ENCODE measurements around the gene PDCD10. TPM values are rescaled to one million over a fixed set of nuclear protein-coding genes. Genes with fewer than 3 reads are reported as not detected.

The PDCD10 gene
- total RNA-seq, 4 donors from 2014 or later, result 53.9 to 99.9 (median 78.8) TPM

DNA sequence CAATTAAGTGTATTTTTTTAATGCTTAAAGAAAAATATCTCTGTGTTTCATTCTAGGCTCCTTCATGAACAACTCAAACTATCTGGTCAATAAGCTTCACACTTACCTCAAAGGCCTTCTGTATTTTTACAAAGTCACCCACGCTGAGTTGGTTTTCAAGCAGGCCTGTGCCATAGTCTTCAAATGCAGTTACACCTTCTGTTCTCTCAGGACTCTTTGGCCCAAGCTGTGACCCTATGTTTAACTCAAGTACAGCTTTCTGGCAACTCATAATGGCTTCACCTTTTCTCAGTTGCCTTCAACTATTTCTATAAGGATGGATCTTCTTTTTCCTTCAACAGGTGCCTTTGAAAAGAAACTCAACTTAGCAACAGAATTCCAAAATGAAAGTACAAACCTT is 81.5 kb downstream of the PDCD10 start:
- no peak overlapping the region for H3K4me3 ChIP-seq
- TF ChIP-seq, protein P1, sequence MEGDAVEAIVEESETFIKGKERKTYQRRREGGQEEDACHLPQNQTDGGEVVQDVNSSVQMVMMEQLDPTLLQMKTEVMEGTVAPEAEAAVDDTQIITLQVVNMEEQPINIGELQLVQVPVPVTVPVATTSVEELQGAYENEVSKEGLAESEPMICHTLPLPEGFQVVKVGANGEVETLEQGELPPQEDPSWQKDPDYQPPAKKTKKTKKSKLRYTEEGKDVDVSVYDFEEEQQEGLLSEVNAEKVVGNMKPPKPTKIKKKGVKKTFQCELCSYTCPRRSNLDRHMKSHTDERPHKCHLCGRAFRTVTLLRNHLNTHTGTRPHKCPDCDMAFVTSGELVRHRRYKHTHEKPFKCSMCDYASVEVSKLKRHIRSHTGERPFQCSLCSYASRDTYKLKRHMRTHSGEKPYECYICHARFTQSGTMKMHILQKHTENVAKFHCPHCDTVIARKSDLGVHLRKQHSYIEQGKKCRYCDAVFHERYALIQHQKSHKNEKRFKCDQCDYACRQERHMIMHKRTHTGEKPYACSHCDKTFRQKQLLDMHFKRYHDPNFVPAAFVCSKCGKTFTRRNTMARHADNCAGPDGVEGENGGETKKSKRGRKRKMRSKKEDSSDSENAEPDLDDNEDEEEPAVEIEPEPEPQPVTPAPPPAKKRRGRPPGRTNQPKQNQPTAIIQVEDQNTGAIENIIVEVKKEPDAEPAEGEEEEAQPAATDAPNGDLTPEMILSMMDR (IDR thresholded peaks at IDR 0.05), result no peak
- TF ChIP-seq POLR2A (IDR thresholded peaks at IDR 0.05), result no peak
- no peak overlapping the region for H3K27ac ChIP-seq
- no peaks in the 10 kb centered on the region for H3K9me3 ChIP-seq
- no peaks in the 10 kb centered on the region for H3K27me3 ChIP-seq
- peaks cover 0 to 6% (median 0%) of the 10 kb centered on the region in 4 donors for H3K4me1 ChIP-seq
- DNase-seq, result no peak
- no peaks in the 10 kb centered on the region for H3K36me3 ChIP-seq

DNA sequence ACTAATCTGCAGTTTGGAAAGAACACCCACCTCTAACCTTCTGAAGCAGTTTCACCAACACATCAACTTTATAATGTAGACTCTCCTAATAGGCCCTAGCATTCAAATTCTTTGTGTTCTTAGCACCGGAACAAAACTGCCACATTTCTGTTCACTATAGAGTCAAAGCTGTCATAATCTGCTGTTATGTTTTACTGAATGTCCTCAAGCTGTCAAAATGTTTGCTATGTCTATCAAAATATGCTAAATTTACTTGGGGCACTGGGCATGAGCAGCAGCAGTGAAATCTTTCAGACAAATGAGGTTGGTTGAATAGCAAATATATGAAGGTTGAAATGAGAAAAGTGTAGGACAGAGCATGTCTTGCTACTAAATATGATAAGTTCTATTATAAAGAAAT is 82.9 kb downstream of the PDCD10 start:
- H3K9me3 ChIP-seq, result no peaks in the 10 kb centered on the region
- H3K27ac ChIP-seq, result no peak overlapping the region
- DNase-seq, result no peak
- H3K36me3 ChIP-seq, result no peaks in the 10 kb centered on the region
- no peak overlapping the region for H3K4me3 ChIP-seq
- no peak for TF ChIP-seq POLR2A (IDR thresholded peaks at IDR 0.05)
- TF ChIP-seq, protein P1 (IDR thresholded peaks at IDR 0.05), result no peak
- H3K4me1 ChIP-seq, result peaks cover 0 to 6% (median 0%) of the 10 kb centered on the region in 4 donors
- H3K27me3 ChIP-seq, result no peaks in the 10 kb centered on the region

DNA sequence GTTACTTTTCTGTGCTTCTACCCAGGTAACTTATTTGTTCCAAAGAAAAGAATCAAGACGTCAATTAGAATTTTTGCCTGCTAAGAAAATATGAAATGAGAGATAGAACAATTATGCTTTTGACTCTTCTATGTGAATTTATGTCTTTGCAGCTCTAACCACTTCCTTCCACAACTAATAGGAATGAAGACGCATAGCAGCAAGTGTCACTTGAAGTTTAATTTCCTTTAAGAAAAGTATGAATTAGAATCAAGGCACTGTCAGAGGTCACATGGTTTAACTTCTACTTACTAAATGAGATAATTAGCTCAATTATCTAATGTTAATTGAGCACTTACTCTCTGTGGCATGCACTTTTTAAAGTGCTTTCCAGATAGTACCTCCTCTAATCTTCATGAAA is 84.2 kb downstream of the PDCD10 start:
- no peak overlapping the region for H3K27ac ChIP-seq
- no peak for DNase-seq
- no peaks in the 10 kb centered on the region for H3K36me3 ChIP-seq
- no peaks in the 10 kb centered on the region for H3K9me3 ChIP-seq
- no peak overlapping the region for H3K4me3 ChIP-seq
- no peaks in the 10 kb centered on the region for H3K27me3 ChIP-seq
- no peak for TF ChIP-seq POLR2A (IDR thresholded peaks at IDR 0.05)
- TF ChIP-seq, protein P1 (IDR thresholded peaks at IDR 0.05), result no peak
- peaks cover 0 to 6% (median 0%) of the 10 kb centered on the region in 4 donors for H3K4me1 ChIP-seq

DNA sequence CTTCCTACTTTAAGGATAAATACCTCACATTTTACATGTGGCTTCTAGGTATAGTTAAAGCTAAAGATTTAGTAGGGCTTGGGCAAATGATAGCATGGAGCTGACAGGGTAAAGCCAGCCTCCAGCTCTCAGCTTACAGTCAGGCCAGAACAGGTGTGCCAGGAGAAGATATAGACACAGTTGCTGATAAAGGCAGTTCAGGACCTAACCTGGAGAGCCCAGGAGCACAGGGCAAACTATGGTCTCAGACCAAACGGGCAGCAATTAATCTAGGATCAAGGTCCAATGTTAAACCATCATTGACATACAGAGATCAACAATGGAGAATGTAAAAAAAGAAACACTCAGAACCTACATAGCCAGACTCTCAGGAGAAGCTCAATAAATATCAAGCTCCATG is 84.9 kb downstream of the PDCD10 start:
- H3K27ac ChIP-seq, result peak overlapping the region in 1 of 4 donors; percentile 30
- H3K4me3 ChIP-seq, result no peak overlapping the region
- H3K9me3 ChIP-seq, result no peaks in the 10 kb centered on the region
- no peaks in the 10 kb centered on the region for H3K36me3 ChIP-seq
- TF ChIP-seq POLR2A (IDR thresholded peaks at IDR 0.05), result no peak
- TF ChIP-seq, protein P1 (IDR thresholded peaks at IDR 0.05), result no peak
- peak in 1 of 3 donors; percentile 72 for DNase-seq
- H3K27me3 ChIP-seq, result no peaks in the 10 kb centered on the region
- H3K4me1 ChIP-seq, result peaks cover 0 to 6% (median 0%) of the 10 kb centered on the region in 4 donors

DNA sequence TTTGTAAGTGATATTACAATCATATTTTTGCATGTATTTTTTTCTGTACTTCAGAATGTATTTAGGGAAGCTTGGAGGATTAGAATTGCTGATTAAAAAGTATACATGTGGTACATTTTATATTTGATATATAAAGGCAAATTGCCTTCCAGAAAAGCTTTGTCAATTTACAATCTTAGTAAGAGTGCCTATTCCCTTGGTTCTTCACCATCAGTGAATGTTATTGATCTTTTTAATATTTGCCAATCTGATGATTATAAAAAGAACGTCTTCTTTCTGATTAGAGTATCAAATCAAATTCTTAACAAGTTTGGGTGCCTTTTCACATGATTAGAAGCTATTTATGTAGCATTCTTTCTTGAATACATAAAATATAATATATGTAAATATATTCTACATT is 90.1 kb downstream of the PDCD10 start:
- DNase-seq, result no peak
- Histone ChIP-seq H3K27ac (no peak overlapping the region), H3K27me3 (no peaks in the 10 kb centered on the region), H3K36me3 (no peaks in the 10 kb centered on the region), H3K4me1 (peaks cover 0 to 6% (median 0%) of the 10 kb centered on the region in 4 donors), H3K4me3 (no peak overlapping the region), H3K9me3 (no peaks in the 10 kb centered on the region)
- TF ChIP-seq, protein P1 (IDR thresholded peaks at IDR 0.05), result no peak
- no peak for TF ChIP-seq POLR2A (IDR thresholded peaks at IDR 0.05)

Small RNA genes lying within 50 kb of the gene (small RNA-seq; reads per million reads assigned to genes)
- 0 reads per million in 2 donors for gene HMGN1P8

Other genes starting within 250 kb of the PDCD10 start
- gene WDR49, start 81.0 kb downstream of the PDCD10 start, total RNA-seq, result 10 to 100 TPM in 1 of 4 donors, 1 to 10 TPM in 2, not detected in 1; 1.5 to 11.4 (median 3.0) TPM
- 1 to 10 TPM in 2 of 4 donors, under 1 TPM in 1, not detected in 1; 0.54 to 4.1 (median 1.2) TPM for gene SERPINI1, start 829 bp upstream of the PDCD10 start, total RNA-seq

Data from Peyer's patch (tissue), 4 donors.